ENCODE data around the gene F12.

F12 gene

GRCh38 chr5:177453852-177454396 lies 44.6 kb upstream of the F12 start:
- no peaks in the 10 kb centered on the region for H3K79me2 ChIP-seq
- H3K4me3 ChIP-seq (ENCODE audit: low read depth, low read length): no peak overlapping the region
- H3K9me3 ChIP-seq (ENCODE audit: control insufficient read depth, low read length): no peaks in the 10 kb centered on the region
- no peak for TF ChIP-seq CTCF (IDR thresholded peaks at IDR 0.05)
- peak overlapping the region; percentile 9 for H3K27ac ChIP-seq
- H3K36me3 ChIP-seq (ENCODE audit: control insufficient read depth, insufficient read depth, low read length): no peaks in the 10 kb centered on the region
- H3K4me1 ChIP-seq: peaks cover 8% of the 10 kb centered on the region
- peak overlapping the region; percentile 96 for H3K4me2 ChIP-seq (ENCODE audit: low read length)
- H3K9ac ChIP-seq: no peak overlapping the region
- peaks cover 4% of the 10 kb centered on the region for H3K27me3 ChIP-seq (ENCODE audit: control insufficient read depth, insufficient read depth, low read length)
- peak overlapping the region; percentile 63 for H2AFZ ChIP-seq

DNA sequence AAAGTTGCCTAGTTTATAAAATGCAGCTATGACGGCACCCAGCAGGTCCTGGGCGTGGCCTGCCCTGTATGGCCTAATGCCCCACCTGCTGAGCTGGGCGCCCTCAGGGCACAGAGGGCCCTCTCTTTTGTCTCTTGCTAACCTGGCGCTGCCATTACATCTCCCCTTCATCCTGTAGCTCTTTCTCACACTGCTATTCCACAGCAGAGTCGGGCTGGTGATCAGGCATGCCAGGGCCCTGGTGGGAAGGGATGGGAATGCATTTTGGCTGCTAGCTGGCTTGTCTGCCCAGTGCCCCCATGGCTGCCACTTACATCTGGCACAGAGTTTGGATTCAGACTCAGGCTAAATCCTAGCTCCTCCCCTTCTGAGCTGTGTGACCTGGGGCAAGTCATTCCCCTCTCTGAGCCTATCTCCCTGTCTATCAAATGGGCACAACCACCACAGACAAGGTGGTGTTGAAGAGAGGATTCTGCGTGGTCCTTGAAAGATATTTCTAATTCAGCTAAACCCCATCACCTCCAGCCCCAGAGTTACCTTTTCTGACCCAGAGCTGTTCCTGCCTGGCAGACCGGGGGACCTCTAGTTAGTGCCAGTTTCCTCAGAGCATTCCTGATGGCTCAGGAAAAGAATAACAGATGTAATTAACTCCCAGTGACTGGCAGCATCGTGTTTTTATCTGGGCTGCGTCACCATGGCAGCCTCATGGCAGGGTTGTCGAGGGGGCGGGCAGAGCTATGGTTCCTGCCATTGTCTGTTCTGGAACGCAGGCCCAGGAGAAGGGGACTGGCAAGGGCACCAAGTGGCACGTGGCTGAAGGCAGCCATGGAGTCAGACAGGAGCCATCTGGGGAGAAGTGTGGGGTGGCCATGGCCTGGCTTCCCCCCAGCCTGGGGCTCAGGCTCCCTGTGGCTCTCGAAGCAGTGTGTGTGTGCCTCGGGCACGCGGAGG lies 43.6 kb upstream of the F12 start:
- Histone ChIP-seq H3K4me2 (ENCODE audit: low read length) (no peak overlapping the region), H3K9ac (no peak overlapping the region), H3K36me3 (ENCODE audit: control insufficient read depth, insufficient read depth, low read length) (no peaks in the 10 kb centered on the region), H3K79me2 (no peaks in the 10 kb centered on the region), H3K4me1 (peaks cover 8% of the 10 kb centered on the region), H3K27ac (no peak overlapping the region), H3K9me3 (ENCODE audit: control insufficient read depth, low read length) (no peaks in the 10 kb centered on the region), H3K27me3 (ENCODE audit: control insufficient read depth, insufficient read depth, low read length) (peaks cover 4% of the 10 kb centered on the region), H2AFZ (no peak overlapping the region), H3K4me3 (ENCODE audit: low read depth, low read length) (no peak overlapping the region)
- TF ChIP-seq CTCF (IDR thresholded peaks at IDR 0.05): no peak

- no peak for TF ChIP-seq CTCF (IDR thresholded peaks at IDR 0.05)
- Histone ChIP-seq H3K36me3 (ENCODE audit: control insufficient read depth, insufficient read depth, low read length) (no peaks in the 10 kb centered on the region), H3K9ac (no peak overlapping the region), H3K79me2 (no peaks in the 10 kb centered on the region), H2AFZ (no peak overlapping the region), H3K4me3 (ENCODE audit: low read depth, low read length) (no peak overlapping the region), H3K4me1 (peaks cover 16% of the 10 kb centered on the region), H3K4me2 (ENCODE audit: low read length) (no peak overlapping the region), H3K27ac (no peak overlapping the region), H3K9me3 (ENCODE audit: control insufficient read depth, low read length) (no peaks in the 10 kb centered on the region), H3K27me3 (ENCODE audit: control insufficient read depth, insufficient read depth, low read length) (peaks cover 4% of the 10 kb centered on the region)
These were observed 41.5 kb upstream of the F12 start for GRCh38 chr5:177450667-177451424.

DNA sequence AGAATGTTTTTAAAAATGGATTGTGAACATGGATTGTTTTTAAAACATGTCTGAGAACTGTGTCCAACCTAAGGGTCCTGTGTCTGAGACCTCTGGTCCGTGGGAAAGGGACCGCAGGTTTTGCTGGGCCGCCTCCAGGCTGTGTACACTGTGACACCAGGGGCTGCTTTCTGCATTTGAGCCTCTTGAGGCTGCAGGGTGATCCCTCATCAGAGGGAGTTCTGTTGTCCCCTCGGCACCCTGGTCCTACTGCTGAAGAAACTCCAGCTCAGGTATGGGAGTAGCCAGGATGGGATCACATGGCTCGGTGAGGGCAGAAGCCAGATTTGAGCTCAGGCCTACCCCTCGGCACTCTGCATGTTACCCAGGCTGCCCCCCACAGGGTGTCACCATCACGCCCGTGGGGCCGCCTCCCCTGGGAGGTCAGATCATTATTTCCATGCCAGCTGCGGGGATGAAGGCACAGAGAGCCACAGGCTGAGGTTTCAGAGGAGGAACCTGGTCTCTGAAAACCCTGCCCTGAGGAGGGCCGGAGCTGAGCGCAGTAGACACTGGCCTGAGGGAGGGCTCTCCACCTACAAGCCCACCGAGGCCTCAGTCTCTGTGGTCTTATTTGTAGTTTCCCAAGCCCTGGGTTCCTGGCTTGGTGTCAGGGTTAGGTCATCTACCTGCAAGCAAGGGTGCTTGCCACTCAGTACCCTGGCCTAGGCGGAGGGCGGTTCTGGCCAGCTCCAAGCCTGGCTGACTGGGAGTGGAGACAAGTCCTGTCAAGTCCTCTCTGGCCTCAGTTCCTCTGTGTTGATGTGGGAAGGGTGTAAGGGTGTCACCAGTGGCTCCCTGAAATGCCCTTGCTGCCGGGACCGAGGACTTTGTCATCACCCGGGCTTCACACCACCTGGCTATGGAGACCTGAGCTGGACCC lies 40.0 kb upstream of the F12 start:
- no peaks in the 10 kb centered on the region for H3K9me3 ChIP-seq (ENCODE audit: control insufficient read depth, low read length)
- H3K36me3 ChIP-seq (ENCODE audit: control insufficient read depth, insufficient read depth, low read length): no peaks in the 10 kb centered on the region
- H3K79me2 ChIP-seq: no peaks in the 10 kb centered on the region
- H3K4me2 ChIP-seq (ENCODE audit: low read length): no peak overlapping the region
- H3K9ac ChIP-seq: no peak overlapping the region
- peaks cover 16% of the 10 kb centered on the region for H3K4me1 ChIP-seq
- H2AFZ ChIP-seq: no peak overlapping the region
- H3K27ac ChIP-seq: no peak overlapping the region
- no peak for TF ChIP-seq CTCF (IDR thresholded peaks at IDR 0.05)
- H3K27me3 ChIP-seq (ENCODE audit: control insufficient read depth, insufficient read depth, low read length): peaks cover 4% of the 10 kb centered on the region
- no peak overlapping the region for H3K4me3 ChIP-seq (ENCODE audit: low read depth, low read length)

Data from parathyroid adenoma (tissue), 2 donors.